HG03175 (cell line): ENCODE data around the gene CKS2.

Source experiments
- ATAC-seq: cut with Tn5 transposase; IDR thresholded peaks from one replicate; pipeline ENCODE4 v1.9.1; 2021; ENCODE audit warnings: mild to moderate bottlenecking, moderate library complexity; ENCODE audit not compliant: unreplicated experiment

Gene CKS2

DNA sequence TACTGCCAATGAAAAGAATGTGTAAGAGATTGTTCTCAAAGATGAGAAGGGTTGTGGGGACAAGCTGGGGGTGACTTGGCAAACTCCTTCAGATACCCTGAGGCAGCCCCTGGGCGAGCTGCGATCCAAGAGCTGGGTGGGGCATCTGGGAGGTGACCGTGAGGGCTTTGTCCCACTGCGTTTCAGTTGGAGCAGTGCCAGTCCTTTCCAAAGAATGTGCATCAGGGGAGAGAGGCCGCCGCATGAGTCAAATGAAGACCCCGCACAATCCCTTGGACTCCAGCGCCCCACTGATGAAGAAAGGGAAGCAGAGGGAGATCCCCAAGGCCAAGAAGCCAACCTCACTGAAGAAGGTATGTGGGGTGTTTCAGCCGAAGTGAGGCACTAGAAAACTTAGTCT, 35.7 kb downstream of the CKS2 start:
- no peak for ATAC-seq

DNA sequence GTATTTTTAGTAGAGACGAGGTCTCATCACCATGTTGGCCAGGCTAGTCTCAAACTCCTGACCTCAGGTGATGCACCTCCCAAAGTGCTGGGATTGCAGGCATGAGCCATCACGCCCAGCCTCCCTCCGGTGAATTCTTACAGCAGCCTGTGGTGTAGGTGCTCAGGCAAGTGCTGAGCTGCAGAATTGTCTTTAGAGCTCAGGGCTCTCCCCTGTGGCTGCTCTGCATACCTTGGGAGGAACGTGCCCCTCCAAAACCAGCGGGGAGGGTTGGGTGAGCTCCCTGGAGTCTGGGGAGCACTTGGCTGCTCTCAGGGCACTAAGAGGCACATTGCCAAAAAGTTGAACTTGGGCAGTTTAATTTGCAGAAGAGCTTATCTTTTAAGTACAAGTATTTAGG, 36.7 kb downstream of the CKS2 start:
- no peak for ATAC-seq

DNA sequence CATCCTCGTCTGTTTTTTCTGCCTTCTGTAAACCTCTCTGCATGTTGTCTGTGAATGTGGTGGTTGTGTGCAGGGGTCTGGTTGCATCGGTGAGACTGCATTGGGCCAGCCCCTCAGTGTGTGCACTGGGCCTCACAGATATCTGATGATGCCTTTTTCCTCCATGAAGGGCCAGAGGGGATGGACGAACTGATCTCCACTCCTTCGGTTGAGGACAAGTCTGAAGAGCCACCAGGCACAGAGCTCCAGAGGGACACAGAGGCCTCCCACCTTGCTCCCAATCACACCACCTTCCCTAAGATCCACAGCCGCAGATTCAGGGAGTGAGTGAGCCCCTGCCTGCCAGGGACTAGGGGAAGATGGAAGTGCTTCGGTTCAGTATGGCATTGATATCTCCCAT, 38.6 kb downstream of the CKS2 start:
- ATAC-seq, result no peak

DNA sequence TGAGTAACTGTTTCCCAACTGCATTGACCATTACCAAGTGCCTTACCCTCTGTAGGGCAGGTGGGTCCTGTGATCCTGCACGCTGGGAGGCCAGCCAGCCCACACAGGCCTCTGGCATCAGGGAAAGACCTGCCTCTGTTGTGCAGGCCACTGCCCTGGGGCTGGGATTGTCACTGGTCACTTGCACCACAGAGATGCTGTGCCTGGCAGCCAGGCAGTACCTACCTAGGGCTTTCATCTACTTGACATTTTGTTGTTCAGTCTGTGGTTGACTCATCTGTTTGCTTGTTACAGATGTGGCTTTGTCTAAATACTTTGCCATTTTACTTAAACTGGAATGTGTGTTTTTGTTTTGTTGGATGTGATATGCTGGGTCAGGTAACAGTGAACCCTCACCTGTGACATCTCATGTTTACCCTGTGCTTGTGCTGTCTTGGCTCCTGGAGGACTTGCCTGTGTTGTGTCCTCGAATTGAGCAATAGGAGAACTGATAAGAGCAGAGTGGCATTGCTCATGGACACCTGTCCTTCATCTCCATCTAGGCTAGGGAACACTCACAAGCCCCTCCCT, 40.1 kb downstream of the CKS2 start:
- ATAC-seq, result no peak

DNA sequence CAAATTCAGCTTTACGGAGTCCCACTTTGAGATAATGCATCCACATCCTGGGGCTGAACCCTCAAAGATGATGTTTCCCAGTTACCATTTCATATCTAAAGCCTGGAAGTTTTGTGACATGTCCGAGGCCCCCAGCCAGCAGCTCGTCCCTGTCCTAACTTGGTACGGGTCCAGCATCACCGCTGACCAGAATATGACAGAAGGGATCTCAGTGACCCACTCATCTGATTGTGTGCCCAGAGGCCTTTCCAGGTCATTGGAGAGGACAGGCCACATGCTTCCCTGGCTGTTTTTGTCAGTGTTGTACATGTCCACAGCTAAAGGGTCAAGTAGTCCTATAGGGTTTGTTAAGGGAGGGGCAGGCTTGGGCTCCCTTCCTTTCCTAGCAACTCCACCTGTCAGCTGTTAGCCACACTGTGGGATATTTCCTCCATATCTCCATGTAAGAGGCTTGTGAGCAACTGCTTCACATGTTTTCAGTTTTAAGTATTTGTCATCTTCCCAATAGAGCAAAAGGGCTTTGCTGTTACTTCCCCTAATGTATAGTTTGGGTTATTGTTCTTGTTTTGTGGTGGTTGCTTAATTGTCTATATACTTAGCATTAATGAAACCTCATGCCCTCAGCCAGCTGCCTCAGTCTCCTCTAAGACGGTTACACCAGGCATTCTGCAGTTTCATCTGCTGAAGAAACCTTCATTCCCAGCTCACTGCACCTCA, 40.7 kb downstream of the CKS2 start:
- no peak for ATAC-seq

DNA sequence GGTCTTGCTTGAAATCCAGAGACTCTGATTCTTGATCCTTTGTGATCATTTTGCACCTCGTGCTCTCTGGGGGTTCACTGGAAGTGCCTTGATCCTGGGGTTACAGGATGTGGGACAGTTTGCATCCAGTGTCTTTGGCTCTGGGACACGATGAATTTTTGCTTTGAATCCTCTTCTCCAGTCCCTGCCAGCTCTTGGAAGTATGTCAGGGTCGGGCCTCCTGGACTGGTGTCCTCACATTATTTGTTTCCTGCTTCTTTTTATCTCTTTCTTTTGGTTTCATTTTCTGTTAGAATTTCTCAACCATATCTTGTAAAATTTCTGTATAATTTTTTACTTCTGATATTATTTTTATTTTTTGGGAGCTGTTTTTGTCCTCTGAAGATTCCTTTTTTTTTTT, 41.5 kb downstream of the CKS2 start:
- no peak for ATAC-seq

DNA sequence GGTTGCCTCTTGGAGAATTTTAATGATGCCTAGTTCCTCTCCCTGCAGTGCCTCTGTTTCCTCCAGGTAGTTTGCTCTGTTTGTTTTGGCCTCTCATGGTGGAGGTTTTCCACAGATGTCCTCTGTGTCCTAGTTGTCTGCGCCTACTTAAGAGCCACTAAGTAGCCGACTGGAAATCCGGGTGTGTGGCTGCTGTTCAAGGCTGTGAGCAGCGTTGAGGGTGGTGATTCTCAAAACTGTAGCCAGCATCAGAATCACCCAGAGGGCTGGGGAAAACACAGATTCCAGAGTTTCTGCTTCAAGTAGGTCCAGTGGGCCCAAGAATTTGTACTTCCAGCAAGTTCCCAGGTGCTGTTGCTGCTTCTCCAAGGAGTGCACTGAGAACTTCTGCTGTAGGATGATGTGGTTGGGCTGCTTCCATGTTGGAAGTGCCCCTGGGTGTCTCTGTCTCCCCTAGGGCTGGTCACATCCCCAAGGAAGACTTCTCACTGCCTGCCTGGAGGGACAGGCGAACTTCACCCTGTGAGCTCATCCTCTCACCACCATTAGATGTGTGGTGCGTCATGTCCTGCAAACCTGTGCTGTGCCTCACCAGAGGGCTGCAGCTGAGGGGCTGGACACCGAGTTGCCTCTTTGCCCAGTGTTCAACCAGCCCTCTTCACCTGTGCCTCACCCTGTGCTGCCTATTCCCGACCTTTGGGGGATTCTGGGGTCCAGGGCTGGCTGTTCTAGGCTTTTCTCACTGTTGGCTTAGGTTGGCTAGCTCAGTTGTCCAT, 42.1 kb downstream of the CKS2 start:
- ATAC-seq, result no peak

DNA sequence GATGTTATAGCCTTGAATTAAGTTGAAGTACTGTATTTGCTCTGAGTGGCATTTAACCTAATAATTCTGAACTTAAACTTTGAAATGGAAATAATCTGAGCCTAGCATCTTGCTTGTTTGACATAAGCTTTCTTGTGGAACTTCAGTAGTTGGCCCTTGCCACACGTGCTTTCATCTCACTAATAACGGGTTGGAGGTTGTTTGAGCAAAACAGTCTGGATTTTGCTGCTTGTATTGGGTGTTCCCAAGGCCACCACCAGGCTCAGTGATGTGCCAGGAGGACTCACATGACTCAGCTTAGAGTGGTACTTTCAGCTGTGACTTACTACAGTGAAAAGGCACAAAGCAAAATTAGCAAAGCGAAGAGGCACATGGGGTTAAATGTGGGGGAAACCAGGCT, 43.0 kb downstream of the CKS2 start:
- no peak for ATAC-seq

DNA sequence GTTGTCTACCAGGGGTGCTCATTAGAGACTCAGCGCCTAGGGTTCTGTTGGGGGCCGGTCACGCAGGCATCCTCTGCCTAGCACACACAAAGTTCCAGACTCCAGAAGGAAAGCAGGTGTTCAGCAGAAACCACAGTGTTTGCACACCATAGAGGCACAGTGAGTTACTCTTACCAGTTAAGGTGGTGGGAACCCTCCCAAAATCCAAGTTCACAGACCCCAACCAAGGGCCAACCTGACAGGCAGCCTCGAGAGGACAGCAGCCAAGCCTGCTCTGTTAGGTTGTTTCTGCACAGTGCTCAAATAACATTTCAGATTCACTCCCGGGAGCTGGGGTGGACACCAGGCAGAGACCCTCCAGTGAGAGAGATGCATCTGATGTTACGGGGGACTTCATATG, 43.5 kb downstream of the CKS2 start:
- ATAC-seq, result no peak

DNA sequence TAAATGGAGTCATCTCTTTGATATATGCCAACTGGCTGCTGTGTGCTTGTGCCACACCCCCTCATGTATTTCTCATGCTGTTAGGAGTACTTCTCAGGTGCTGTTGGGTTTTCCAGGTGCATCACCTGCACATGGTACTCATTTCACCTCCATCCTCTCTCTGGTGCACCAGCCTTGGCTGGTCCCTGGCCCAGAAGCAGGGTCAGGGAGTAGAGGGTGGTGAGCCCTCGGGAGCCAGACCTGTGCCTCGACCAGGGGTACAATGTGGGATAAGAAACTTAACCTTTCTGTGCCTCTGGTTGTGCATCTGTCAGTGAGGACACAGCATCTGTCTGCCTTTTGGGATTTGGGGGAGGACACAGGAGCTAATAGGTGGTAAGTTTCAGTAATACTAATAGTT, 45.8 kb downstream of the CKS2 start:
- no peak for ATAC-seq

DNA sequence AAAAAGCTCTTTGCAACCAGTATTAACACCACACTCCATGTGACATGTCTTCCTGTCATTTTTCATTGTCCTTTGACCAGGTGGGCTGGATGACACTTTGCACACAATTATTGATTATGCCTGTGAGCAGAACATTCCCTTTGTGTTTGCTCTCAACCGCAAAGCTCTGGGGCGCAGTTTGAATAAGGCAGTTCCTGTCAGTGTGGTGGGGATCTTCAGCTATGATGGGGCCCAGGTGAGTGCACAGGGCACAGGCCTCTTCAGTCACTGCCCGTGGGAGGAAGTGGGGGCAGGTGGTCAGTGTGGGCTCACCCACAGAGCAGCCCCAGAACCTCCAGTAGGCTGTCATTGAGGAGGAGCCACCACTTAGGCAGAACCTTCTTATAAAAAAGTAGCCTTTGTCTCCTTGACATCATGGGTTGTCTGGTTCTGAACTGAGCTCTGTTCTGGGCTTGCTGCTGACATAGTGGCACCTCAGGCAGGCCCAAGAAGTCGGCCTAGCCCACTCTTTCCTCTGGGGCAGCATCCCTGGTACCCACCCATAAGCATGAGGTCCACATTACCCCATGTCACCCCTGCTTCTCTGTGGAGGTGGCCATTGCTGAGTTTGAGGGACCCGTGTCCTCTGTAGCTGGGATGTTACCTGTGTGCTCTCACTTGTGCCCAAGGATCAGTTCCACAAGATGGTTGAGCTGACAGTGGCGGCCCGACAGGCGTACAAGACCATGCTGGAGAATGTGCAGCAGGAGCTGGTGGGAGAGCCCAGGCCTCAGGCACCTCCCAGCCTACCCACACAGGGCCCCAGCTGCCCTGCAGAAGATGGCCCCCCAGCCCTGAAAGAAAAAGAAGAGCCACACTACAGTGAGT, 46.6 kb downstream of the CKS2 start:
- no peak for ATAC-seq

DNA sequence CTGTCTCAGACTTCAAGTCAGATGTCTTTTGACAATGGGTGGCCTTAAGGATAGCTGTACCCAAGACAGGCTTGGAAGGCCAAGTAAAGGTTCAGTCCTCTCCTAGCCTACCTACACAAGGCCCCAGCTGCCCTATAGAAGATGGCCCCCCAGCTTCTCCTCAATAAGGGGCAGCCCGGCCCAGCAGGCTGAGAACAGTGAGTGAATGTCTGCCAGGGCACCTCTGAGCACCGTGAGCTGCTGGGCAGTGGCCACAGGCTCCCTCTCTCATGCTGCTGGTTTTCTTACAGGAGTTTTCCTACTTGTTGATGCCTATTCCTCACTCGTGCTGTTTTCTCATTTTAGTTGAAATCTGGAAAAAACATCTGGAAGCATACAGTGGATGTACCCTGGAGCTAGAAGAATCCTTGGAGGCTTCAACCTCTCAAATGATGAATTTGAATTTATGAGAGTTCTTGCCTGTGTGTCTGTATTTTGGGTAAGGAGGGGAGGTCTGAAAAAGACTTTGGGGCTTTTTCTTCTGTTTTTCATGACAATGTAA, 47.5 kb downstream of the CKS2 start:
- no peak for ATAC-seq

DNA sequence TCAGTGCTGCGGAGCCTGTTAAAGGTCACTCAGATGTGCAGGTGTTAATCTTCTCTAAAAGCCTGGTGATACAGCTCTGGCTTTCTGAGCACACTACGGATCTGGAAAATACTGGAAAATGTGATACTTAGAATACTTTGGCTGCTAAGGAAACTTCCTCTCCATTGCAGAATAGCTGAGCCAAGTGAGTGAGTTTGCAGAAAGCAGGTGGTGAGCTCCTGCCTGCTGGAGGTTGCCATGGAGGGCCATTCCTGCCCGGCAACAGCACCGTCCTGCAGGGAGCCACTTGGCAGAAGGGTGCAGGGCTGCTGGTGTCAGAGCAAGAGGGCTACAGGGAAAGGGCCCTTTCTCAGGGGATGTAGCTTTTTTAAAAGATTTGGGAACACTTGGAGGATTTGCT, 48.0 kb downstream of the CKS2 start:
- no peak for ATAC-seq

DNA sequence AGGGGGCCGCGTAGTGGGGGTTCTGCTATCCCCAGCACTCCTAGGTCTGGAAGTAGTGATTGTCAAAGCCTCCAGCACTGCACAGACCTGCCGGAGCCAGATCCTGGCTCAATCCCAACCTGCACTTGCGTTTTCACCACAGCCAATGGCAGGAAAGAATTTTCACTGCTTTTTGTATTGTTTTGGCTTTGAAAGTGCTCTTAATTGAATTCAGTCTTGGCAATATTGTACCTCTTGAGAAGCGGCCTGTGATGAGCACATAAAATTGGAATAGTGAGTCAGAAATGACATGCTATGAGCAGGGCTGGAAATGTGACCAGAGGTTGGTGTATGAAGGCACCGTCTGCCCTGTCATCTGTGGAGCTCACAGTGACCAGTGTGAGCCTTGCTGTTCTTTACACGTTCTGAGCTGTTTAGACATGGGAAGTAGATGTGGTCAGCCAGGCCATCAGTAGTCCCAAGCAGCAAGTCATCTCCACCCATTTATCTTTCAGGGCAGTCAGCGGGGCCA, 48.8 kb downstream of the CKS2 start:
- no peak for ATAC-seq

DNA sequence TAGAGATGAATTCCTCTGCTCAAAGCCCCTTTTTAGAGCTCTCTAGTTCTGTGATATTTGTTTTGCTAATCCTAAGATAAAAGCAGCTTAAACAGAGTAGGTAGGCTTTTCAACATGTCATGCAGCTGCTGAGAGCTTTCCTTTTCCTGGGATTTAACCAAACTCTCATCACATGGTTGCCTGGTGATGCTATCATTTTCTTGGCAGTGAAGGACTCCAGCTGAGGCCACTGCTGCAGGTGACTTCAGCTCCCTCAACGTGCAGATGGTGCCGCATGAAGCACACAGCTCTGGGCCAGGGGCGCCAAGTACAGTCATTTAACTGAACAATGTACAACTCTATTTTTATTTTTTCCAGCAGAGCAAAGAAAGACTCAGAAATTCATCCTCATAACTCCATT, 49.5 kb downstream of the CKS2 start:
- no peak for ATAC-seq

DNA sequence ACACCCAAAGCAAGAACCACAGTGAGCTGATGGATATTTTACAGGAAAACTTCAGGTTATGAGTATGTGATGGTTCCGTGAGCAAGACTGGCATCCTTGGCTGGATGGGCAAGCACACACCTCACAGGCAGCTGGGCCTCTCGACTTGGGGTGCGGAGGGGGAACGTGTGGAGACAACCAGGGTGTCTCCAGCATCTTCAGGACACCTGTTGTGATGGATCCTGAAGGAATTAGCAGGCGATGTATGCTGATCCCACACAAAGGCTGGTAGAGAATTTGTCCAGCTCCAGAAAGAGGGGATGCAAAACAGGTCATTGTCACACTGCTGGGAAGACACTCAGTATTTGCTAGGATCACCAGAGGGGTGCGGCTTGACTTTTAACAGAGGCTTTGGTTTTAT, 50.0 kb downstream of the CKS2 start:
- no peak for ATAC-seq

DNA sequence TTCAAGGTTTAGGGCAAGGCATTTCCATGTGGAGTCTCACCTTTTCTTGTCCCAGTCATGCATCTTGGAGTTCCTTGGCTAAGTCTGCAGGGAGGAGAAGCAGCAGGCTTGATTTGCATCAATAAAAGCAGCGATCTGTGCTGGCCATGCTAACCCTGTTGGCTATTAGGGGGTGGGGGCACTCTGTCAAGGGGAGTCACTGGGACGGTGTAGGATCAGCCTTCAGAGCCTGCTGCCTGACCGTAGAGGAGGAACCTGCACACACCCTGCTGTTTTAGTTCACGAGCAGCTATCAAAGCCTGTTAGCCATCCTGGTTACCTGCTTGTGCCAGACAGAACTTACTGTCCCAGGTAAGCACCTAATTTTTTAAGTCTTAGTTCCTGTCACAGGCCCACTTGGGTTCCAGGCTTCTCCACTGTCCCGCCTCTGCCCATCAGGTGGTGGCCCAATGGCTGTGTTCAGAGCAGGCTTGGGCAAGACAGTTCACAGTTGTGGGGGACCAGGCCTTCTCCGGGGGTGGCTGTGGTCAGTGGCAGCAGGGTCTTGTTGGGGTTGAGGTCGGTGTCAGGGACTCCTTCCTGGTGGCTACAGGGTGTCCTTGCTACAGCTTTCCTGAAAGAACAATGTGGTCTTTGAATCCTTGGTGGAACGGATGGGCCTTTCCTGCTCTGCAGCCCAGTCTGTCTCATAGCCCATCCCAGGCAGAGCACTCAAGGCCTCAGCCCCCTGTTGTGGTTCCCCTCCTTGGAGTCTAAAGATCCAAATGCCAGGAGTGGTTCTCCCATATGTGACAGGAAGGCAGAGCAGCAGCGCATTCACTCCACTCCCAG, 51.0 kb downstream of the CKS2 start:
- ATAC-seq, result no peak

DNA sequence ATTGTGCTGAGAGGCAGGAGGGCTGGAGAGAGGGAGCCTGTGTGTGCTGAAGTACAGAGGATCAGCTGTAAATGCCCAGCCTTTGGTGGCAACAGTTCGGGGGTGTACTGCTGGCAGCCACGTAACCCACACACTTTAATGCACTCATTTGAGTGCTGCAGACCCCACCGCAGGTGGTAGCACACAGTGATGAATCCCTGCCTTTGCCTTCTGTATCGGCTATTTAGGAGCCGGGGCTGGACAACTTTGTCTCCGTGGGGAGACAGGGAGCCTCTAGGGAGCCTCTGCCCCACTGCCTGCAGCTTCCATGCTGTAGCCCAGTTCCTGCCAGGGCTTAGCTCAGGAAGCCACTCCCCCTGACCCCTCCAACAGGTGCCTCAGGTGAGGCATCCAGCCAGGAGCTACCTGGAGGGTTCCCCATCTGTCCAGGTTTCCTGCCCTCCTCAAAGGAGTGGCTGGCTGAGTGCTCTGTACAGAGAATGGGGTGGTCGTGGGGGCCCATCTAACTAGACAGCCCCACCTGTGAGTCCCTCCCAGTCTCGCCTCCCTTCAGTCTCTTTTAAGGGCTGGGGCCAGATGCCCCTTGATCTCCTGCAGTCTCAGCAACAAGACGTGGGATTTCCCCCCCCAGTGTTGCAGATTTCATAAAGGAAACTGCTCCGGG, 51.8 kb downstream of the CKS2 start:
- no peak for ATAC-seq

DNA sequence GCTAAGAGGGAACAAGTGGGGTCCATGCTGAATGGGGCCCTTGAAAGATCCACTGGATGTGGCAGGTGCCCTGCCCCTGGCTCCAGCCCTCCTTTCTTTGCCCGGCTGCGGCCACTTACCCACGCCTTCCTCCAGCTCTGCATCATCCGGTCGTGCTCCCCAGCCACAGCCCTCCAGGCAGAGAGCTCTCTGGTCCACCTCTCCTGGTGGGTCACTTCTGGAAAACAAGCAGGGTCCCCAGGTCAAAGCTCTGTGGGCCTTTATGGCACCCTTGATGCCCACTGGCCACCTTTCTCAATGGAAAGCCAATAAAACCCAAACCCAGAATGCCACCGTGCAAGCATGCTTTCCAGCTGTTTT, 52.3 kb downstream of the CKS2 start:
- ATAC-seq, result no peak
